Tibial artery (tissue), 4 donors: Measurements from ENCODE around the gene EMID1.
A peak's percentile ranks its signal among the peaks of the same experiment; 100 is the strongest.

ENCODE experiments used
- DNase-seq, 2 donors: peaks; one replicate each; pipeline ENCODE4 v3.0.0-alpha.2; 2019
- H3K27ac ChIP-seq, 2 donors: fragments of 200-600 bp; sonication (generic) in 1 of 2; 1 replicate in 1 of 2; 2 replicates in 1 of 2; pipeline ENCODE4 v1.5.1; 2018 to 2019; ENCODE audit warnings: mild to moderate bottlenecking in 1 of 2
- H3K27me3 ChIP-seq, 2 donors: fragments of 200-600 bp; sonication (generic) in 1 of 2; one replicate each; pipeline versions ENCODE4 v1.5.1 to v1.6.0; 2016 to 2019
- H3K36me3 ChIP-seq, 3 donors: fragments of 200-600 bp; sonication (generic) in 2 of 3; one replicate each; pipeline ENCODE4 v1.5.1; 2016 to 2019; ENCODE audit warnings: mild to moderate bottlenecking in 2 of 3
- H3K4me1 ChIP-seq, 4 donors: fragments of 200-600 bp; sonication (generic) in 2 of 4; 1 replicate in 3 of 4; 2 replicates in 1 of 4; pipeline ENCODE4 v1.5.1; 2016 to 2019
- H3K4me3 ChIP-seq, 2 donors: fragments of 200-600 bp; sonication (generic) in 1 of 2; 1 replicate in 1 of 2; 2 replicates in 1 of 2; pipeline ENCODE4 v1.5.1; 2018 to 2019; ENCODE audit warnings: mild to moderate bottlenecking in 2 of 2
- H3K9me3 ChIP-seq, 3 donors: fragments of 200-600 bp; sonication (generic) in 1 of 3; one replicate each; pipeline ENCODE4 v1.5.1; 2016 to 2019
- CTCF ChIP-seq, 2 experiments: fragments of 200-600 bp in 1 of 2; fragments of 450-650 bp in 1 of 2; IDR thresholded peaks; one replicate each; pipeline ENCODE4 v1.5.1; 2017 to 2019; ENCODE audit warnings: antibody characterized with exemption in 2 of 2, mild to moderate bottlenecking in 1 of 2, moderate library complexity in 1 of 2
- intact Hi-C: fragments of 100-400 bp; cut with DNase I; formaldehyde crosslinking; loops from one replicate; pipeline ENCODE4 v1.15.0; 2023; ENCODE audit warnings: low total_unique reads

EMID1 gene

GRCh38 chr22:29268511-29269229 lies 63.0 kb downstream of the EMID1 start:
- Histone ChIP-seq H3K9me3 (no peaks in the 10 kb centered on the region), H3K4me1 (peaks cover 0 to 57% (median 32%) of the 10 kb centered on the region in 4 donors), H3K27me3 (no peaks in the 10 kb centered on the region), H3K27ac (peak overlapping the region; percentile 98 to 99), H3K4me3 (peak overlapping the region; percentile 90 to 95), H3K36me3 (peaks cover 16 to 23% (median 17%) of the 10 kb centered on the region in 3 donors)
- peak; percentile 60 to 83 for DNase-seq
- no peak for TF ChIP-seq CTCF (IDR thresholded peaks at IDR 0.05)
- intact Hi-C loops, result loop anchor here (5.0 to 10.0 kb wide), 2 partner anchors 39 to 384 kb away; partner anchors contain the start of genes GAS2L1 and ZNRF3

- Histone ChIP-seq H3K9me3 (no peaks in the 10 kb centered on the region), H3K27me3 (no peaks in the 10 kb centered on the region), H3K27ac (peak overlapping the region; percentile 98 to 99), H3K4me3 (peak overlapping the region; percentile 90 to 95), H3K4me1 (peaks cover 0 to 62% (median 33%) of the 10 kb centered on the region in 4 donors), H3K36me3 (peaks cover 21 to 23% (median 22%) of the 10 kb centered on the region in 3 donors)
- intact Hi-C loops, result loop anchor here (5.0 to 10.0 kb wide), 2 partner anchors 38 to 384 kb away; partner anchors contain the start of genes GAS2L1 and ZNRF3
- peak in 1 of 2 donors; percentile 51 for DNase-seq
- TF ChIP-seq CTCF (IDR thresholded peaks at IDR 0.05), result no peak
Measured at GRCh38 chr22:29269230-29269604, 63.5 kb downstream of the EMID1 start.

- intact Hi-C loops, result loop anchor here (5.0 to 10.0 kb wide), 2 partner anchors 37 to 385 kb away; partner anchors contain the start of genes GAS2L1 and ZNRF3
- Histone ChIP-seq H3K27ac (peak overlapping the region; percentile 98 to 99), H3K9me3 (no peaks in the 10 kb centered on the region), H3K36me3 (peaks cover 26 to 29% (median 28%) of the 10 kb centered on the region in 3 donors), H3K27me3 (no peaks in the 10 kb centered on the region), H3K4me1 (peaks cover 0 to 67% (median 38%) of the 10 kb centered on the region in 4 donors), H3K4me3 (peak overlapping the region; percentile 90 to 95)
- no peak for TF ChIP-seq CTCF (IDR thresholded peaks at IDR 0.05)
- peak in 1 of 2 donors; percentile 37 for DNase-seq
Measured at GRCh38 chr22:29269731-29270474, 64.2 kb downstream of the EMID1 start.

GRCh38 chr22:29270475-29271271 lies 65.0 kb downstream of the EMID1 start:
- Histone ChIP-seq H3K9me3 (no peaks in the 10 kb centered on the region), H3K27ac (peak overlapping the region; percentile 98 to 99), H3K36me3 (peaks cover 26 to 37% (median 35%) of the 10 kb centered on the region in 3 donors), H3K4me1 (peaks cover 0 to 74% (median 42%) of the 10 kb centered on the region in 4 donors), H3K27me3 (no peaks in the 10 kb centered on the region), H3K4me3 (peak overlapping the region; percentile 90 to 95)
- intact Hi-C loops, result no loop called here
- no peak for TF ChIP-seq CTCF (IDR thresholded peaks at IDR 0.05)
- DNase-seq, result peak in 1 of 2 donors; percentile 39

- Histone ChIP-seq H3K27ac (no peak overlapping the region), H3K9me3 (no peaks in the 10 kb centered on the region), H3K27me3 (no peaks in the 10 kb centered on the region), H3K36me3 (peaks cover 43 to 55% (median 51%) of the 10 kb centered on the region in 3 donors), H3K4me1 (peaks cover 0 to 78% (median 28%) of the 10 kb centered on the region in 4 donors), H3K4me3 (no peak overlapping the region)
- TF ChIP-seq CTCF (IDR thresholded peaks at IDR 0.05), result no peak
- intact Hi-C loops, result no loop called here
- DNase-seq, result no peak
Measured at GRCh38 chr22:29272624-29273023, 66.9 kb downstream of the EMID1 start.
